HCT116 (cell line): ENCODE measurements around the gene NAALADL2. TPM values are rescaled to one million over a fixed set of nuclear protein-coding genes. Genes with fewer than 3 reads are reported as not detected.

Experiments used
- ATAC-seq: fragments of 200-7000 bp; cut with Tn5 transposase; 2 replicates; pipeline ENCODE4 v1.9.1; 2020; ENCODE audit warnings: mild to moderate bottlenecking, moderate library complexity
- BruUV-seq: library from RNA; stranded (reverse); fragments of 400-500 nt; replicated peaks from 2 replicates; lab custom pipeline; 2021; lab: Mats Ljungman, UMichigan
- CTCF ChIA-PET: fragments of 300-600 bp; sonication (Branson Sonifier 250); formaldehyde crosslinking; loops from one replicate; lab custom pipeline; 2021; ENCODE audit warnings: antibody characterized with exemption; lab: Charles Lee
- POLR2A ChIA-PET: fragments of 300-600, 350-600 bp; sonication (Branson Sonifier 250); formaldehyde crosslinking; loops from one replicate; lab custom pipeline; 2021; ENCODE audit warnings: antibody characterized with exemption; lab: Charles Lee
- RAD21 ChIA-PET, 2 experiments: fragments of 300-600 bp; sonication (Branson Sonifier 250); formaldehyde crosslinking; loops; one replicate each; lab custom pipeline; 2023; ENCODE audit warnings: low total read pairs in 2 of 2; ENCODE audit not compliant: uncharacterized antibody in 2 of 2, unreplicated experiment in 2 of 2, low non-redundant PET in 1 of 2; lab: Charles Lee
- DNase-seq: peaks from one replicate; pipeline ENCODE4 v3.0.0-alpha.2; 2010; ENCODE audit warnings: low read depth, low spot score
- H2AFZ ChIP-seq: fragments of 200-600 bp; shearing (Covaris generic), sonication (generic); 2 replicates; pipeline ENCODE4 v1.6.1; 2017; ENCODE audit warnings: low read depth, mixed run types, mixed read lengths, antibody characterized with exemption, low read length; ENCODE audit not compliant: poor library complexity, severe bottlenecking
- H3K27ac ChIP-seq: 2 replicates; pipeline ENCODE4 v1.5.1; 2012; ENCODE audit warnings: low read depth, low read length
- H3K27me3 ChIP-seq: fragments of 200-600 bp; sonication (generic); 2 replicates; pipeline ENCODE4 v1.6.1; 2016; ENCODE audit warnings: mixed run types, low read length, mixed read lengths; ENCODE audit not compliant: insufficient read depth
- H3K36me3 ChIP-seq, 2 experiments: fragments of 200-500 bp in 1 of 2; fragments of 200-600 bp in 1 of 2; sonication (Bioruptor generic) in 1 of 2; sonication (generic) in 1 of 2; 2 replicates each; pipeline versions ENCODE4 v1.5.1 to v1.6.1; 2014 to 2016; ENCODE audit warnings: low read length in 2 of 2, inconsistent platforms in 1 of 2, mixed read lengths in 1 of 2, mixed run types in 1 of 2; ENCODE audit not compliant: insufficient read depth in 2 of 2, control insufficient read depth in 1 of 2
- H3K4me1 ChIP-seq, 2 experiments: fragments of 200-600 bp in 1 of 2; sonication (generic) in 1 of 2; 2 replicates each; pipeline versions ENCODE4 v1.5.1 to v1.6.1; 2012 to 2017; ENCODE audit warnings: low read length in 2 of 2, inconsistent platforms in 1 of 2, mild to moderate bottlenecking in 1 of 2, mixed read lengths in 1 of 2, mixed run types in 1 of 2, moderate library complexity in 1 of 2; ENCODE audit not compliant: insufficient read depth in 2 of 2, control insufficient read depth in 1 of 2
- H3K4me2 ChIP-seq: fragments of 200-600 bp; sonication (generic); 2 replicates; pipeline ENCODE4 v1.6.1; 2017; ENCODE audit warnings: mixed run types, low read length, mixed read lengths
- H3K4me3 ChIP-seq, 2 experiments: fragments of 200-600 bp in 1 of 2; sonication (generic) in 1 of 2; replicated peaks in 1 of 2; 2 replicates each; pipeline ENCODE4 v1.5.1; 2011 to 2016; ENCODE audit warnings: low read length in 2 of 2, control low read depth in 1 of 2, low read depth in 1 of 2, mild to moderate bottlenecking in 1 of 2, mixed read lengths in 1 of 2, mixed run types in 1 of 2
- H3K79me2 ChIP-seq: fragments of 200-600 bp; sonication (generic); 2 replicates; pipeline ENCODE4 v1.6.1; 2017; ENCODE audit warnings: mild to moderate bottlenecking, mixed run types, low read length, moderate library complexity, mixed read lengths; ENCODE audit not compliant: insufficient read depth
- H3K9ac ChIP-seq: fragments of 200-600 bp; sonication (generic); 2 replicates; pipeline ENCODE4 v1.6.1; 2016; ENCODE audit warnings: low read length, mixed read lengths
- H3K9me2 ChIP-seq: fragments of 200-600 bp; sonication (generic), shearing (Covaris generic); 2 replicates; pipeline ENCODE4 v1.6.1; 2017; ENCODE audit warnings: mixed run types, mild to moderate bottlenecking, moderate library complexity; ENCODE audit not compliant: insufficient read depth
- H3K9me3 ChIP-seq, 2 experiments: fragments of 200-500 bp in 1 of 2; fragments of 200-600 bp in 1 of 2; sonication (Bioruptor generic) in 1 of 2; sonication (generic) in 1 of 2; 2 replicates each; pipeline ENCODE4 v1.6.1; 2014 to 2017; ENCODE audit warnings: low read length in 2 of 2, mixed read lengths in 2 of 2, inconsistent platforms in 1 of 2, low read depth in 1 of 2, mild to moderate bottlenecking in 1 of 2, mixed run types in 1 of 2, moderate library complexity in 1 of 2; ENCODE audit not compliant: control insufficient read depth in 1 of 2, insufficient read depth in 1 of 2
- H4K20me1 ChIP-seq: fragments of 200-600 bp; sonication (generic), shearing (Covaris generic); 2 replicates; pipeline ENCODE4 v1.6.1; 2017; ENCODE audit warnings: mixed run types, mild to moderate bottlenecking, moderate library complexity; ENCODE audit not compliant: insufficient read depth
- EGR1 ChIP-seq: IDR thresholded peaks from 2 replicates; pipeline ENCODE4 v1.6.1; 2012; ENCODE audit warnings: low read depth
- ELF1 ChIP-seq: IDR thresholded peaks from 2 replicates; pipeline ENCODE4 v1.6.1; 2012; ENCODE audit warnings: low read depth, borderline replicate concordance
- POLR2AphosphoS5 ChIP-seq: IDR thresholded peaks from 2 replicates; pipeline ENCODE4 v1.6.1; 2011; ENCODE audit warnings: mild to moderate bottlenecking, low read depth, low read length, moderate library complexity
- RAD21 ChIP-seq: IDR thresholded peaks from 2 replicates; pipeline ENCODE4 v1.6.1; 2012; ENCODE audit warnings: low read depth, mild to moderate bottlenecking
- YY1 ChIP-seq: IDR thresholded peaks from 2 replicates; pipeline ENCODE4 v1.6.1; 2011; ENCODE audit warnings: low read length, low read depth, moderate library complexity, mild to moderate bottlenecking; ENCODE audit not compliant: insufficient replicate concordance; ENCODE audit errors: extremely low read depth
- ZFX ChIP-seq: fragments of 450-650 bp; IDR thresholded peaks from 2 replicates; pipeline ENCODE4 v1.6.1; 2017
- intact Hi-C: fragments of 100-400 bp; cut with micrococcal nuclease; formaldehyde crosslinking; loops from 2 replicates; pipeline ENCODE4 v1.10.0; 2022
- total RNA-seq: library from RNA; stranded (reverse); gene quantifications from one replicate; pipeline ENCODE4 v1.2.1, GENCODE V29; 2021; ENCODE audit not compliant: unreplicated experiment
- TF ChIP-seq, protein P1 (sequence below): IDR thresholded peaks from 2 replicates; pipeline ENCODE4 v1.6.1; 2011; ENCODE audit warnings: mild to moderate bottlenecking, low read length, moderate library complexity; ENCODE audit not compliant: insufficient replicate concordance; ENCODE audit errors: extremely low read depth
- TF ChIP-seq, protein P2 (sequence below): IDR thresholded peaks from 2 replicates; pipeline ENCODE4 v1.6.1; 2012; ENCODE audit warnings: low read depth
- TF ChIP-seq, protein P3 (sequence below), 3 experiments: fragments of 200-600 bp in 1 of 3; sonication (generic) in 1 of 3; IDR thresholded peaks in 2 of 3; conservative IDR thresholded peaks in 1 of 3; 2 replicates each; pipeline ENCODE4 v1.5.1; 2012 to 2017; ENCODE audit warnings: low read depth in 2 of 3, low read length in 2 of 3, antibody characterized with exemption in 1 of 3, borderline replicate concordance in 1 of 3, control low read depth in 1 of 3, mild to moderate bottlenecking in 1 of 3, mixed read lengths in 1 of 3, mixed run types in 1 of 3, moderate library complexity in 1 of 3; ENCODE audit not compliant: insufficient read depth in 1 of 3

Gene NAALADL2
- total RNA-seq, 1 experiment from 2014 or later: 2.9 TPM

DNA sequence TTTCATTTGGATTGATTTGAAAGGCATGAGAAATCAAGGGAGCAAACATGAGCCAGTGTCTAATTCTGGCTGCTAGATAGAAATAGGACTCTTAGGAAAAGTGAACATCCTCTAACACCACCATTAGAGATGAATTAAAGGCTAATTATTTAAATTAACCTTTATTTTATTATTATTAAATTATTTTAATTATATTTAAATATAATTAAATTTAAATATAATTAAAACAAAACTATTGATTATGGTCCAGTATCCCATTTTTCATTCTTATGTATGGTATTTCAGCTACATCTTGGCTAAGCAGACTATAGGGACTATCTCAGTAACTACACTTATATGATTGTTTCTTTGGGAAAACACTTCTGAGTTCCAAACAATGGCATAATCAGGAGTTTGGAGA, 904.8 kb downstream of the NAALADL2 start:
- no peaks in the 10 kb centered on the region for H4K20me1 ChIP-seq
- H3K36me3 ChIP-seq: no peaks in the 10 kb centered on the region
- DNase-seq (no peak), ATAC-seq (no peak)
- H3K27me3 ChIP-seq: no peaks in the 10 kb centered on the region
- TF ChIP-seq, protein P1, sequence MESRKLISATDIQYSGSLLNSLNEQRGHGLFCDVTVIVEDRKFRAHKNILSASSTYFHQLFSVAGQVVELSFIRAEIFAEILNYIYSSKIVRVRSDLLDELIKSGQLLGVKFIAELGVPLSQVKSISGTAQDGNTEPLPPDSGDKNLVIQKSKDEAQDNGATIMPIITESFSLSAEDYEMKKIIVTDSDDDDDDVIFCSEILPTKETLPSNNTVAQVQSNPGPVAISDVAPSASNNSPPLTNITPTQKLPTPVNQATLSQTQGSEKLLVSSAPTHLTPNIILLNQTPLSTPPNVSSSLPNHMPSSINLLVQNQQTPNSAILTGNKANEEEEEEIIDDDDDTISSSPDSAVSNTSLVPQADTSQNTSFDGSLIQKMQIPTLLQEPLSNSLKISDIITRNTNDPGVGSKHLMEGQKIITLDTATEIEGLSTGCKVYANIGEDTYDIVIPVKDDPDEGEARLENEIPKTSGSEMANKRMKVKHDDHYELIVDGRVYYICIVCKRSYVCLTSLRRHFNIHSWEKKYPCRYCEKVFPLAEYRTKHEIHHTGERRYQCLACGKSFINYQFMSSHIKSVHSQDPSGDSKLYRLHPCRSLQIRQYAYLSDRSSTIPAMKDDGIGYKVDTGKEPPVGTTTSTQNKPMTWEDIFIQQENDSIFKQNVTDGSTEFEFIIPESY: no peak
- H3K4me1 ChIP-seq: no peaks in the 10 kb centered on the region
- CTCF ChIA-PET: no interaction called here
- intact Hi-C loops: no loop called here
- RAD21 ChIA-PET: no interaction called here
- no TSS peak for BruUV-seq
- POLR2A ChIA-PET: no interaction called here
- H3K4me2 ChIP-seq: no peak overlapping the region
- no peak overlapping the region for H3K27ac ChIP-seq
- H3K9ac ChIP-seq: no peak overlapping the region
- no peak overlapping the region for H2AFZ ChIP-seq
- no peaks in the 10 kb centered on the region for H3K79me2 ChIP-seq
- H3K9me2 ChIP-seq: no peaks in the 10 kb centered on the region
- no peaks in the 10 kb centered on the region for H3K9me3 ChIP-seq
- H3K4me3 ChIP-seq: no peak overlapping the region

DNA sequence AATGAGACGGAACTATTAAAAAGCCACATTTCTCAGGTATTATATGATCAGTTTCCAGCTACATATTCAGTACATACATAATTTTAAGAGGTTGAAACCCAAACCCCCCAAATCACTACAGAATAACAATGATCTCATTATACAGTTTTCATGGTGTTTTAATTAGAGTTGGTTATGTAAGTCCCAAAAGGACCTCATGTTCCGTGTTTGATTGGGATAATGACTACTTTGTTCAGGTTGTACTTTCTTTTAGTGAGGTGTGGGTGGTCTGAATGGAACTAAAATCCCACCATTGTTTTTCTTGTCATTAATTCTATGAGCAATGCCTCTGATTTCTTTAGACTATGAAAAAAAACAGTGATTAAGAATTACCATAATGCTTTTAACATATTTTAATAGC, 905.6 kb downstream of the NAALADL2 start:
- Histone ChIP-seq H3K9me2 (no peaks in the 10 kb centered on the region), H3K9ac (no peak overlapping the region), H4K20me1 (no peaks in the 10 kb centered on the region), H3K4me1 (no peaks in the 10 kb centered on the region), H3K4me2 (no peak overlapping the region), H3K27ac (no peak overlapping the region), H3K36me3 (no peaks in the 10 kb centered on the region), H3K27me3 (no peaks in the 10 kb centered on the region), H3K79me2 (no peaks in the 10 kb centered on the region), H3K9me3 (no peaks in the 10 kb centered on the region), H2AFZ (no peak overlapping the region), H3K4me3 (no peak overlapping the region)
- ATAC-seq (no peak), DNase-seq (no peak)
- intact Hi-C loops: no loop called here
- POLR2A ChIA-PET: no interaction called here
- CTCF ChIA-PET: no interaction called here
- RAD21 ChIA-PET: no interaction called here
- BruUV-seq: no TSS peak
- TF ChIP-seq RAD21: no peak
- TF ChIP-seq ELF1: no peak
- TF ChIP-seq, protein P2, sequence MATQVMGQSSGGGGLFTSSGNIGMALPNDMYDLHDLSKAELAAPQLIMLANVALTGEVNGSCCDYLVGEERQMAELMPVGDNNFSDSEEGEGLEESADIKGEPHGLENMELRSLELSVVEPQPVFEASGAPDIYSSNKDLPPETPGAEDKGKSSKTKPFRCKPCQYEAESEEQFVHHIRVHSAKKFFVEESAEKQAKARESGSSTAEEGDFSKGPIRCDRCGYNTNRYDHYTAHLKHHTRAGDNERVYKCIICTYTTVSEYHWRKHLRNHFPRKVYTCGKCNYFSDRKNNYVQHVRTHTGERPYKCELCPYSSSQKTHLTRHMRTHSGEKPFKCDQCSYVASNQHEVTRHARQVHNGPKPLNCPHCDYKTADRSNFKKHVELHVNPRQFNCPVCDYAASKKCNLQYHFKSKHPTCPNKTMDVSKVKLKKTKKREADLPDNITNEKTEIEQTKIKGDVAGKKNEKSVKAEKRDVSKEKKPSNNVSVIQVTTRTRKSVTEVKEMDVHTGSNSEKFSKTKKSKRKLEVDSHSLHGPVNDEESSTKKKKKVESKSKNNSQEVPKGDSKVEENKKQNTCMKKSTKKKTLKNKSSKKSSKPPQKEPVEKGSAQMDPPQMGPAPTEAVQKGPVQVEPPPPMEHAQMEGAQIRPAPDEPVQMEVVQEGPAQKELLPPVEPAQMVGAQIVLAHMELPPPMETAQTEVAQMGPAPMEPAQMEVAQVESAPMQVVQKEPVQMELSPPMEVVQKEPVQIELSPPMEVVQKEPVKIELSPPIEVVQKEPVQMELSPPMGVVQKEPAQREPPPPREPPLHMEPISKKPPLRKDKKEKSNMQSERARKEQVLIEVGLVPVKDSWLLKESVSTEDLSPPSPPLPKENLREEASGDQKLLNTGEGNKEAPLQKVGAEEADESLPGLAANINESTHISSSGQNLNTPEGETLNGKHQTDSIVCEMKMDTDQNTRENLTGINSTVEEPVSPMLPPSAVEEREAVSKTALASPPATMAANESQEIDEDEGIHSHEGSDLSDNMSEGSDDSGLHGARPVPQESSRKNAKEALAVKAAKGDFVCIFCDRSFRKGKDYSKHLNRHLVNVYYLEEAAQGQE: no peak
- TF ChIP-seq, protein P1: no peak
- TF ChIP-seq POLR2AphosphoS5: no peak
- TF ChIP-seq EGR1: no peak
- TF ChIP-seq YY1: no peak
- no peak for TF ChIP-seq ZFX
- TF ChIP-seq, protein P3, sequence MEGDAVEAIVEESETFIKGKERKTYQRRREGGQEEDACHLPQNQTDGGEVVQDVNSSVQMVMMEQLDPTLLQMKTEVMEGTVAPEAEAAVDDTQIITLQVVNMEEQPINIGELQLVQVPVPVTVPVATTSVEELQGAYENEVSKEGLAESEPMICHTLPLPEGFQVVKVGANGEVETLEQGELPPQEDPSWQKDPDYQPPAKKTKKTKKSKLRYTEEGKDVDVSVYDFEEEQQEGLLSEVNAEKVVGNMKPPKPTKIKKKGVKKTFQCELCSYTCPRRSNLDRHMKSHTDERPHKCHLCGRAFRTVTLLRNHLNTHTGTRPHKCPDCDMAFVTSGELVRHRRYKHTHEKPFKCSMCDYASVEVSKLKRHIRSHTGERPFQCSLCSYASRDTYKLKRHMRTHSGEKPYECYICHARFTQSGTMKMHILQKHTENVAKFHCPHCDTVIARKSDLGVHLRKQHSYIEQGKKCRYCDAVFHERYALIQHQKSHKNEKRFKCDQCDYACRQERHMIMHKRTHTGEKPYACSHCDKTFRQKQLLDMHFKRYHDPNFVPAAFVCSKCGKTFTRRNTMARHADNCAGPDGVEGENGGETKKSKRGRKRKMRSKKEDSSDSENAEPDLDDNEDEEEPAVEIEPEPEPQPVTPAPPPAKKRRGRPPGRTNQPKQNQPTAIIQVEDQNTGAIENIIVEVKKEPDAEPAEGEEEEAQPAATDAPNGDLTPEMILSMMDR (IDR thresholded peaks at IDR 0.05 in 2 of 3, conservative IDR thresholded peaks at IDR 0.05 in 1 of 3; ENCODE audit: borderline replicate concordance in 1 of 3, insufficient read depth in 1 of 3, low read depth in 2 of 3, low read length in 2 of 3): no peak
